Activated CD4-positive, CD25-positive, alpha-beta regulatory T cell treated with anti-CD3 and anti-CD28 coated beads, Interleukin-2, amount 50 U/mL, for 16 hours (primary cell): ENCODE measurements around the gene VPS33A.

Source experiments
- DNase-seq: peaks from one replicate; pipeline ENCODE4 v3.0.0-alpha.2; 2020; ENCODE audit warnings: low read depth, low spot score

The VPS33A gene

GRCh38 chr12:122182887-122183587, 83.3 kb downstream of the VPS33A start, which contains the start of gene LRRC43:
Gene LRRC43, plus strand, starts transcription at chr12:122183123. Its CDS starts 22 bp downstream, at chr12:122183145.
- no peak for DNase-seq
